Pons (tissue), 1 donor: ENCODE data around the gene ARPP21.
"Not testable (repeated sequence)": the region's sequence is repeated elsewhere in the genome, so short reads cannot be mapped to it uniquely, and the experiment has no call there.

ENCODE experiments used
- DNase-seq: peaks from one replicate; pipeline ENCODE4 v3.0.0-alpha.2; 2016; ENCODE audit warnings: low spot score

Gene ARPP21

DNA sequence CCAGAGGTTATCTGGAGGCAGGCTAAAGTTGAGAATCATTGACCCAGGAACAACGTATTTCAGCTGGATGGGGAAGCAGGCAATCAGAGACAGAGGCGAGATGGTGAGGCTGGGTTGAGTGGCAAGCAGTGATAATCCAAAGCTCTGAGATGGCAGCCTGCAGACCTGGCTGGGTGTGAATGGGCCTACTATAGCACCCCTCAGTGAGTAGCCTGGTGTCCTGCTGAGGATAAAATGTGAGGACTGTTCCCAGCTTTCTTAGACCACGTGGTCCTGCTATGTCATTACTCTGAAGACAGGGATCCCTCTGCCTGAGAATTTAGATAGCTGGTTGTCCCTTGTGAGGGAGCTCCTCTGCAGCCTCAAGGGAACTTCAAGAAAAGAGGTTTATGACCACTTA lies 141.5 kb downstream of the ARPP21 start:
- no peak for DNase-seq

DNA sequence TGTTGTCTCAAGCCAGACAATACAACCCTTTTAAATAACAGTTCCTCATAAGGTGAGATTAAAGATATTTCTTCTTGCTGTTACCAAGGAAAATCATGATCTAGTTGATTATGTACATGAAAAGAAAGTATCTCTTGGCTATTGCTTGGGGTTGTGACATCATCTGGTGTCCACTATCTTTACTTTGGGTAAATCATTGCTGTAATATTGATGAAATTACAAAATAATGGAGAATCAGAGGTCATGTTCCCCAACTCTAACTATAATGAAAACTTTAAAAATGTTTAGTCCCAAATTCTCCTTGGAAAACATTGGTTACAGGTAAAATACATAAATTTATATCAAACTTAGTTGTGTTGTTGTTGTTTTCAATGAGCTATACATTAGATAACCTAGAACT lies 142.2 kb downstream of the ARPP21 start:
- DNase-seq, result no peak

DNA sequence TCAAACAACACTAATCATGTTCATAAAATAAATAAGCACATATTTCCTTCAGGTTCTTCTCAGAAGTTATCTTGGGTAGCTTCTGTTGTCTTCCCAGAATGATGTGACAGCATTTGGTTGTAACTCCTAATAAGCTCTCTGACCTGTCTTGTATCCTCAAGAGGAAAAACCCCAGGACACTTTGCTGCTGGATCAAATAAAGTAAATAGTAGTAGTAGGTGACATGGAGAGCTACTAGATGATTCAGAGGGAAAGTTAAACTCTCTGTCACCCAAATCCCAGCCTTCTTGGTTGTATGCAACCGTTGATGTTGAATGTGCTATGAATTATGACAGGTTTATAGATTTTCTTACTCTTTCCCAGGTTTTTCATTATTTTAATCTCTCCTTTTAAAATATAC lies 143.0 kb downstream of the ARPP21 start:
- no peak for DNase-seq

DNA sequence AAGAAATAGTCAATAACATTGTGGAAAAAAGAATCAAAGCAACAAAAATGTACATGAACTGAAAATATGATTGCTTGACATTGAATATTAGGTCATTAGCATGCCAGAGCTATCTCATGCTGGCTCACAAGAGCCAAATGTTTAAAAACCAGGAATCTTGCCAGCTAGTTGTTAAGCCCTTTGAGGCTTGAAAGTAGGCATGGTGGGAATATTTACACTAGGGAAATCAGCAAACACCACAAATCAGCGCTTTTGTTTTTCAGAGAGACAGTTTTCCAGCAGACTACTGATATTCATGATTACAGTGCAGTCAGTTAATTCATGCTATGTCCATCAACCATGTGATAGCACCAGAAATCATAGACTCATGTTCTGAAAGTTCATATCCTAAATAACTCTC lies 144.8 kb downstream of the ARPP21 start:
- no peak for DNase-seq

DNA sequence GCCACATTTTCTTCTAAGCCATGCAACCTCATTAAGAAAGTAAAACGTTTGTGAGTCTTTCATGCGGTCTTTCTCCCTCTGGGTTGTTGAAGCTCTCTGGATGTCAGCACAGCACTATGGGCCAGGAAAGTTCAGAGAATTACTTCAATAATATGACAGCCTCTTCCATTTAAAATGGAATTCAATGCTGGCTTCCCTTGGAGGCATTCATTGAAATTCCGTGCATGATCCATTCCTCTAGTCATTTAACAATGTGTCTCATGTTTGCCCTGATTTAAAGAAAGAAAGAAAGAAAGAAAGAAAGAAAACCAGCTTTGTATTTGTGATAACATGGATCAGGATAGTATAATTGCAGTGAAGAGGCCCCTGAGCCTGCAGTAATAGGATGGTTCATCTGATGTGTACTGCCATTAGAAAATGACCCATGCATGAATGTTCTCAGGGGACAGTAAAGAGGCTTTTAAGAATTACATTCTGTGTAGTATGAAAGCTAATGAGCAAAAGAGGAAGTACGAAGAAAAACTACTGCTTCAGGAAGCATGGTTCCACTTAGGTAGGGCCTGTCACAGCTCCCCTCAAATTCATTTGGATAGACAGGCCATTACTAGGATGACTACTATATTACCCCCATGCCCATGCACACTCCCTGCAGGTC lies 146.0 kb downstream of the ARPP21 start:
- no peak for DNase-seq

DNA sequence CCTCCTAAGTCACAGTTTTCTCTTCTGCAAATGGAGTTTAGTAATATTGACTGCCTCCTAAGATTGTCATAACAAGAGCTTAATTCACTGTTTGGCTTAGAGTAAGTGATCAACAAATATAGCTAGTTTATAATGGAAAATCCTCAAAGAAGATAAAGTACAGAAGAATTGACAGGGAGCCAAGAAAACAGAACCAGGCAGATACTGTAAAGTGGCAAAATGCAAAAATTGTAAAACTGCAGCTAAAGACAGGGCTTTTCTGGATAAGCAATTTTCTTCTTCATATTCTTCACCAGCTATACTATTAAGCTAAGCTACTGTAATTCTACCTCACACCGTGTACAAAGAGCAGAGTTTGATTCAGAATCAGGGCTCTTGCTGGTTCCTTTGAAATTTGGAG lies 148.6 kb downstream of the ARPP21 start:
- DNase-seq, result no peak

DNA sequence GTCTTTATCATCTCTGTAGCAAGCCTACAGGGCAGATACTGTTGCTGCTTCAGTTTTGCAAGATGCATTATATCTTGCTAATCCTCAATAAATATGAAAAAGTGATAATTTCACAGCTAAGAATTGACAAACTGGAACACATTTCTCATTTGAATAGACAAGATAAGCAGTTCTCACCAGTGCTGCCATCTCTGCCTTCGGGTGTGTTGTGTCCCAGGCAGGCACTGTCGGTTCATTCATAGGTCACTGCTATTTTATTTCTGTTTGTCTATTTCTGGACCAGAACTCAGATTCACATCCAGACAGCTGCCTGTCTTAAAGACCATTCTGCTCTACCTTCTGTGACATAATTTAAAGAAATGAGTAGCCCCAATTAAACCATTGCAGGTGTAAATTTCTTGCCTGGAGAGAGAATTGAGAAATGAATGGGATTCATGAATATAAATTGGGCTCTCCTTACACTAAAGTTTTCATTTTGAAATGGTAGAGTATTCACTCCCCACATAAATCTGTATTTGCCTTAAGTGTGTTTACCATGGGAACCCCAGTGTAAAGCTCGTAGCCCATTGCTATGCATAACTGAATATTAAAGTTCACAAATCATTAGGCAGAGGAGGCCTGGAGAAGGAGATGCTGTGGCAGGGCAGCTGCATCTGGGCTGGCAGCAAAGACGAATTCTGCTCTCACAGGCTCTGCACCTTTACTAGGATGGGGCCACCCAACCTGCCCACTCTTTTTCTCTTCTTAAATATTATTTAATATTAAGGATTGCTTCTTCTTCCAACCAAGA lies 149.9 kb downstream of the ARPP21 start:
- no peak for DNase-seq

DNA sequence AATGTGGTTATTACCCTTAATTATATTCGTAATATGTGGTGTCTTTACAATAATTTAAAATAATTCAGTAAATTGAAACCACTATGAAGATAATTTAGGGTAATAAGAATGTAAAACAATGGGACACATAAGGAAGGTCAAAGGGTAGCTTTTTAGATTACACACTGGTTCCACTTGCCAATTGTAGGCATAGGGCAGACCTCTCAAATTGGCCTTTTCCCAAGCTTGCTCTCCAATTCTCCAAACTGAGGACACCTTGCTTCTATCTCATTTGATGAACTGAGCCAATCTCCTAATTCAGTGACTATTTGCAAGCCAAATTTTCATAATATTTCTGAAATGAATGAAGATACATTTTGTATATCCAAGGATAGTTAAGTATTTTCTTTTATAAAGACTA lies 151.4 kb downstream of the ARPP21 start:
- no peak for DNase-seq

DNA sequence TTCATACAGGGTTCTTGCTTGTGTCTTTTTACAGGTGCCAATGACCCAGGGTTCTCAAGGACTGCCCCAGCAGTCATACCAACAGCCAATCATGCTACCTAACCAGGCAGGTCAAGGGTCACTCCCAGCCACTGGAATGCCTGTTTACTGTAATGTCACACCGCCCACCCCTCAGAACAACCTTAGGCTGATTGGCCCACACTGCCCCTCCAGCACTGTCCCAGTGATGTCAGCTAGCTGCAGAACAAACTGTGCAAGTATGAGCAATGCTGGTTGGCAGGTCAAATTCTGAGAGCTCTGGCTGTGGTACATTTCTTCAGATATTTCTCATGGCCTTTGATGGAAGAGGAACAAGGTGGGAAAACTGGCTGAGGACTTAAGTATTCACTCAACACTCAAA lies 154.3 kb downstream of the ARPP21 start:
- no peak for DNase-seq

DNA sequence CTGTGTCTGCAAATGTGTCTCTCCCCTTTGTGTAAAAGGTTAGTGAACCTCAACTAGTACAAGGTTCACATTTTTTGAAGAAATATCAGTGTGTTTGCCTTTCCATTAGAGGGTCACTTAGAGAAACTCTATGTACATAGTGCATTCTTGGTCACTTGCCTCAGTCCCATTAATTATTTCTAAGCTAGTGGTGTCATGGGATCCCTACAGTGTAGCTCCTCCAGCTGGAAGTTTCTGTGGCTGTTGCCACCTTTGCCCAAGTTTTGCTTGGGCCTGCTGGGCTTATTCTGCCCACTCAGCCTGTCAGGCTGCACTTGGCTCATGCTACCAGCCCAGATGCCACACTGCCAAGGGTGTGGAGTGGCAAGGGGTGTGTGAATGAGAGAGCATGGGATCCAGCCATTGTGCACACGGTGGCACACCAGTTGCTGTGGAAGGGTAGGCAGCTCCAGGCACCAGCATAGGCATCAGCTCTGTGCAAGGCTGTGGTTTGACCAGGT lies 161.7 kb downstream of the ARPP21 start:
- no peak for DNase-seq

DNA sequence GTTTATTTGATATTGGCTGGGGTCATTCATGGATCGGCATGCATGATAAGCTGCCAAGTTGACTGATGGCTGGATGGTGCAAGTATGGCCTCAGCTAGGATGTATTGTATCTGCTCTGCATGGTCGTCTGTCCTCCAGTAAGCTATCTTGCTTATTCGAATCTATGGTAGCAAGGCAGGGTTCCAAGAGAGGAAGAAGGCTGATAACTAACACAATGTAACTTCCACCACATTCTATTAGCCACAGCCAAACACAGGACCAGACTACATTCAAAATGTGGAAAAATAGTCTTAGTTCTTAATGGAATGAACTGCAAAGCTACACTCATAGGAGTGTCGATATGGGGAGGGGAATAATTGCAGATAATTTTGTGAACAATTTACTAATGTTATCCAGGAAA lies 175.2 kb downstream of the ARPP21 start:
- DNase-seq, result no peak

DNA sequence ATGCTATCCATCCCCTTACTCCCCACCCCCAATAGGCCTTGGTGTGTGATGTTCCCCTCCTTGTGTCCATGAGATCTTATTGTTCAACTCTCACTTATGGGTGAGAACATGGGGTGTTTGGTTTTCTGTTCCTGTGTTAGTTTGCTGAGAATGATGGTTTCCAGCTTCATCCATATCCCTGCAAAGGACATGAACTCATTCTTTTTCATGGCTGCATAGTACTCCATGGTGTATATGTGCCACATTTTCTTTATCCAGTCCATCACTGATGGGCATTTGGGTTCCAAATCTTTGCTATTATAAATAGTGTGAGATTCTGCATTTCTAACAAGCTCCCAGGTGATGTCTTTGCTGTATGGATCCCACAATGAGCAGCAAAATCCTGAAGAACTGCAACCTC lies 176.5 kb downstream of the ARPP21 start:
- not testable (repeated sequence) for DNase-seq

DNA sequence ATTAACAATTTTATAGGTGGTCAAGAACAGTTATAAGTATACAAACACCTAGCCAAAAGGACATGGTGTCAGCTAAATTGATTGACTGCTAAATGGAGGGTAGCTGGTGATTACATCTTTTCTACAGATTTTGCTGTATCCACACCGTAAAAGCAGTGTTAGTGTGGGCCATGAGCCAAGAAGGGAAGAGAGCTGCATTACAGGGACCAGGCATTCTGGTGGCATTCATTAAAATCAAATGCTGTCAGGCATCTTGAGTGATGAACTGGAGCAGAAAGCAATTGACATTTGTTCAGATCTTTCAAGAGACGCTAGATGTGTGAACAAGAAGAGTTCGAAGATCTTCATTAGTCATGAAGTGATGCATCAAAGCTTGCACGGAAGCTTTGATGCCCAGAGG lies 177.9 kb downstream of the ARPP21 start:
- no peak for DNase-seq

DNA sequence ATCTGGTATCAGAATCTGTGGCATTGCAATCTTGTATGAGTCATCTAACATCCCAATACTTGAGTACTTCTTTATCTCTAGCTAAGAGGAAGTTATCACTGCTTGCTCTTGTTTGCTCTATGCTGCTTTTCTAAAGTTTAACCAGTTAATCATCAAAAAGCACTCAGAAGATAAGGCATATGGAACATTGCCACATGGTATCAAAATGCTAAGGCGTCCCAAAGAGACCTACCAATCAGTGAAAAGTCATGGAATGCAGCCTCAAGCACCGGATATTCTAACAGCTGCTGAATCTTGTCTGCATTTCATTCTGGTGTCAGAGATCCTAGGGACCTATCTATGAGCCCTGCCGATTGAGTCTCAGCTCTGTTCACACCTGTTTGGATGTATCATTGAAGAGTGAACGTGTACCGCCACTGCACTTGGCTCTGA lies 192.8 kb downstream of the ARPP21 start:
- DNase-seq, result no peak
